Cardiac muscle cell (in vitro differentiated cells and primary cell): Measurements from ENCODE around the gene ADCYAP1R1. TPM values are rescaled to one million over a fixed set of nuclear protein-coding genes. Genes with fewer than 3 reads are reported as not detected.
"Not testable (repeated sequence)": the region's sequence is repeated elsewhere in the genome, so short reads cannot be mapped to it uniquely, and the experiment has no call there.

Source experiments
- DNase-seq, 2 donors: peaks; one replicate each; pipeline versions ENCODE4 v3.0.0 to v3.0.0-alpha.2; 2010 to 2017; ENCODE audit warnings: low read depth in 1 of 2, low spot score in 1 of 2
- H3K27ac ChIP-seq: fragments of 200-600 bp; sonication (generic); 2 replicates; pipeline ENCODE4 v1.5.1; 2016
- H3K27me3 ChIP-seq: fragments of 200-600 bp; sonication (generic); 2 replicates; pipeline ENCODE4 v1.6.0; 2016; ENCODE audit warnings: control low read depth
- H3K36me3 ChIP-seq: fragments of 200-600 bp; sonication (generic); 2 replicates; pipeline ENCODE4 v1.5.1; 2016; ENCODE audit warnings: control low read depth
- H3K4me1 ChIP-seq: fragments of 200-600 bp; sonication (generic); 2 replicates; pipeline ENCODE4 v1.8.1; 2017; ENCODE audit warnings: low read depth, mild to moderate bottlenecking, mixed run types
- H3K4me3 ChIP-seq: fragments of 200-600 bp; sonication (generic); 2 replicates; pipeline ENCODE4 v1.5.1; 2016; ENCODE audit warnings: mild to moderate bottlenecking
- H3K9me3 ChIP-seq: fragments of 200-600 bp; sonication (generic); 2 replicates; pipeline ENCODE4 v1.5.1; 2017; ENCODE audit warnings: low read depth, mild to moderate bottlenecking, control low read depth
- CTCF ChIP-seq: IDR thresholded peaks from 2 replicates; pipeline ENCODE4 v1.5.1; 2012; ENCODE audit warnings: low read depth, mild to moderate bottlenecking, low read length
- polyA plus RNA-seq: library from polyadenylated mRNA; unstranded; fragments of >200 nt; fragmentation: Nextera tagmentation; extraction: Ambion mirVana; gene quantifications from 2 replicates; pipeline ENCODE4 v1.2.1, GENCODE V29; 2016
- total RNA-seq: library from RNA; depleted of rRNA; stranded (reverse); fragments of >200 nt; gene quantifications from 2 replicates; pipeline ENCODE4 v1.2.3, GENCODE V29; 2016

Gene ADCYAP1R1
- total and polyA plus RNA-seq, 2 experiments from 2014 or later, result 0.49 to 4.5 TPM

GRCh38 chr7:31146030-31146429, 93.9 kb downstream of the ADCYAP1R1 start:
- TF ChIP-seq CTCF, result no peak
- Histone ChIP-seq H3K4me1 (no peaks in the 10 kb centered on the region), H3K27ac (no peak overlapping the region), H3K4me3 (no peak overlapping the region), H3K27me3 (no peaks in the 10 kb centered on the region), H3K36me3 (no peaks in the 10 kb centered on the region), H3K9me3 (no peaks in the 10 kb centered on the region)
- no peak for DNase-seq

DNA sequence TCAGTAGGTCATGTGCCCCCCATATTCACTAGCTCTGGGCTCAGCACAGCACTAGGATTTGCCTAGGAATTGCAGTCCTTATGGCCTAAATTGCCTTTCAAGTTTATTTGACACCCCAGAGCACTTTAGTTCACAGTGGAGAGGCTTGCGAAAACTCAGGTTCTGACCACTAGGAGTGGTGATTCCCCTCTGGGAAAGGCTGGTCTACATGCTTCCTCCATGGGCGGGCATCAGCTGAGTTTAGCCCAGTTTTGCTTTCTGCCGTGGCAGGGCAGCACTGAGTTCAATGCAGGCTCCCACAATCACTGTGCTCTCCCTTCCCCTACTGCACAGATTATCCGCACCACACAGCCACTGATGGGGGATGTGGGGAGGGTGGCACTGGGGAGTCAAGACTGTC, 94.4 kb downstream of the ADCYAP1R1 start:
- Histone ChIP-seq H3K27me3 (no peaks in the 10 kb centered on the region), H3K27ac (no peak overlapping the region), H3K4me1 (no peaks in the 10 kb centered on the region), H3K4me3 (no peak overlapping the region), H3K9me3 (no peaks in the 10 kb centered on the region), H3K36me3 (no peaks in the 10 kb centered on the region)
- no peak for DNase-seq
- no peak for TF ChIP-seq CTCF

DNA sequence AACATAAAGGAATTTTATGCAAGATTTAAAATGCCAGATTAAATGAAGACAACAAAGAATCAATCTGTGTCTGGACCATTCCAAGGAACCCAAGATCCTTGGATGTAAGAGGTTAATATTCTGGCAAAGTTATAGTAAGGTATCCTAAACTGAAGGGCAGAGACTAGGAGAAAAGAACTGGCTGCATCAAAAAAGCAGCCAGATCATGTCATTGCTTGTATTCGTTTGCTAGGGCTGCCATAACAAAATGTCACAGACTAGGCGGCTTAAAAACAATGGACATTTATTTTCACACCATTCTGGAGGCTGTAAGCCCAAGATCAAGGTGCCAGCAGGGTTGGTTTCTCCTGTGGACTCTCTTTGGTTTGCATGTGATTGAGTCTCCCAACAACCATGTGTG, 99.7 kb downstream of the ADCYAP1R1 start:
- Histone ChIP-seq H3K4me1 (no peaks in the 10 kb centered on the region), H3K27me3 (no peaks in the 10 kb centered on the region), H3K36me3 (no peaks in the 10 kb centered on the region), H3K9me3 (no peaks in the 10 kb centered on the region), H3K4me3 (no peak overlapping the region), H3K27ac (no peak overlapping the region)
- no peak for TF ChIP-seq CTCF
- no peak for DNase-seq

GRCh38 chr7:31153318-31153717, 101.2 kb downstream of the ADCYAP1R1 start:
- not testable (repeated sequence) for H3K9me3 ChIP-seq, H3K4me3 ChIP-seq, H3K27ac ChIP-seq

GRCh38 chr7:31160941-31161340, 108.8 kb downstream of the ADCYAP1R1 start:
- DNase-seq, result no peak
- no peaks in the 10 kb centered on the region for H3K4me1 ChIP-seq
- H3K27me3 ChIP-seq, result no peaks in the 10 kb centered on the region
- H3K4me3 ChIP-seq, result no peak overlapping the region
- no peaks in the 10 kb centered on the region for H3K9me3 ChIP-seq
- H3K36me3 ChIP-seq, result no peaks in the 10 kb centered on the region
- TF ChIP-seq CTCF, result no peak
- H3K27ac ChIP-seq, result no peak overlapping the region

More at GRCh38 chr7:31153318-31153717, 101.2 kb downstream of the ADCYAP1R1 start:
- not testable (repeated sequence) for H3K36me3 ChIP-seq, H3K27me3 ChIP-seq, DNase-seq, H3K4me1 ChIP-seq

Other genes starting within 250 kb of the ADCYAP1R1 start
- gene AQP1, start 140.5 kb upstream of the ADCYAP1R1 start, total RNA-seq, result 35.6 and 63.9 TPM in 2 replicates
- gene AQP1, start 140.5 kb upstream of the ADCYAP1R1 start, polyA plus RNA-seq, result 33.3 and 51.1 TPM in 2 replicates
- gene GHRHR, start 88.4 kb upstream of the ADCYAP1R1 start, total RNA-seq, result not detected in 2 replicates
- gene GHRHR, start 88.4 kb upstream of the ADCYAP1R1 start, polyA plus RNA-seq, result not detected in 2 replicates